ENCODE results near the gene PIGU.

- no peak for TF ChIP-seq GABPA (IDR thresholded peaks at IDR 0.05; ENCODE audit: low read depth)
- TF ChIP-seq RAD21 (IDR thresholded peaks at IDR 0.05; ENCODE audit: low read length), result 0 out of 2 replicates have a peak, but pooled peaks have one; percentile 11
- no peak for TF ChIP-seq CTCF (IDR thresholded peaks at IDR 0.05)
- no peak for TF ChIP-seq CHD2 (IDR thresholded peaks at IDR 0.05; ENCODE audit: low read length, partially characterized antibody)
- peak; percentile 13; the same call in 1 of the 2 replicates for TF ChIP-seq MAX (IDR thresholded peaks at IDR 0.05; ENCODE audit: low read depth)
- peak; percentile 61; the same call in 1 of the 2 replicates for TF ChIP-seq POLR2AphosphoS5 (IDR thresholded peaks at IDR 0.05; ENCODE audit: low read depth, low read length)
- TF ChIP-seq ELF1 (IDR thresholded peaks at IDR 0.05), result no peak
- no peak; a peak in 1 of 4 replicates for TF ChIP-seq EP300 (IDR thresholded peaks at IDR 0.05; ENCODE audit: borderline replicate concordance in 1 of 2, low read depth in 1 of 2, low read length in 1 of 2)
- peak; percentile 88; the same call in 1 of the 2 replicates for TF ChIP-seq JUND (IDR thresholded peaks at IDR 0.05)
These were observed 36.5 kb upstream of the PIGU start for GRCh38 chr20:34713194-34713943.
